ENCODE data around the gene HERPUD1. TPM values are rescaled to one million over a fixed set of nuclear protein-coding genes. Genes with fewer than 3 reads are reported as not detected.

HERPUD1 gene
- 53.3 and 70.6 TPM in 2 replicates for total RNA-seq

GRCh38 chr16:56931892-56932720 lies at the start of gene HERPUD1:
Gene HERPUD1, plus strand, starts transcription at chr16:56932142. Its CDS starts 103 bp downstream, at chr16:56932245.

GRCh38 chr16:56961851-56962281 lies 29.9 kb downstream of the HERPUD1 start, which contains the start of gene CETP:
Gene CETP, plus strand, starts transcription at chr16:56961950. Its CDS starts 30 bp downstream, at chr16:56961980.

GRCh38 chr16:56988948-56989945 lies 57.3 kb downstream of the HERPUD1 start, which contains the start of gene NLRC5:
Gene NLRC5, plus strand, starts transcription at chr16:56989557. Its CDS starts 31,156 bp downstream, at chr16:57020713.

Other genes starting within 250 kb of the HERPUD1 start
- gene MT1X, start 249.7 kb upstream of the HERPUD1 start, total RNA-seq: 116 and 429 TPM in 2 replicates
- gene NUP93, start 202.0 kb upstream of the HERPUD1 start, total RNA-seq: 65.4 and 91.1 TPM in 2 replicates
- gene SLC12A3, start 66.9 kb upstream of the HERPUD1 start, total RNA-seq: not detected in 2 replicates
- gene CETP, start 29.8 kb downstream of the HERPUD1 start, total RNA-seq: not detected in 2 replicates
- 43.4 and 51.0 TPM in 2 replicates for gene NLRC5, start 57.4 kb downstream of the HERPUD1 start, total RNA-seq
- 12.1 and 15.6 TPM in 2 replicates for gene CPNE2, start 160.4 kb downstream of the HERPUD1 start, total RNA-seq

Data from subcutaneous preadipocyte (primary cell).